B cell (primary cell): ENCODE data around the gene TRABD2B. TPM values are rescaled to one million over a fixed set of nuclear protein-coding genes. Genes with fewer than 3 reads are reported as not detected.

Experiments
- ATAC-seq: fragments of 200-7000 bp; cut with Tn5 transposase; one replicate; pipeline ENCODE4 v1.10.0; 2021; ENCODE audit warnings: low read depth, mild to moderate bottlenecking, moderate number of reproducible peaks, moderate library complexity
- CTCF ChIA-PET: fragments of 350-600 bp; sonication (Branson Sonifier 250); formaldehyde crosslinking; loops from one replicate; lab custom pipeline; 2021; ENCODE audit warnings: antibody characterized with exemption, inconsistent platforms; lab: Charles Lee
- POLR2A ChIA-PET: fragments of 350-600 bp; sonication (Branson Sonifier 250); formaldehyde crosslinking; loops from one replicate; lab custom pipeline; 2021; ENCODE audit warnings: antibody characterized with exemption; lab: Charles Lee
- DNase-seq: peaks from one replicate; pipeline ENCODE4 v3.0.0; 2013
- H2AFZ ChIP-seq: 2 replicates; pipeline ENCODE4 v1.6.1; 2012; ENCODE audit warnings: mild to moderate bottlenecking, low read depth, low read length; ENCODE audit not compliant: insufficient read depth, poor library complexity, severe bottlenecking
- H3K27ac ChIP-seq, 2 donors: 1 replicate in 1 of 2; 2 replicates in 1 of 2; pipeline ENCODE4 v1.5.1; 2012 to 2013; ENCODE audit warnings: low read length in 2 of 2, mild to moderate bottlenecking in 2 of 2, moderate library complexity in 1 of 2
- H3K27me3 ChIP-seq, 4 experiments: fragments of 200-600 bp in 1 of 4; sonication (generic) in 1 of 4; replicated peaks in 1 of 4; 1 replicate in 2 of 4; 2 replicates in 2 of 4; pipeline versions ENCODE4 v1.6.1 to v1.7.0; 2013 to 2016; ENCODE audit warnings: low read length in 3 of 4, mild to moderate bottlenecking in 2 of 4, mixed read lengths in 1 of 4, moderate library complexity in 1 of 4; ENCODE audit not compliant: insufficient read depth in 4 of 4, control insufficient read depth in 3 of 4; ENCODE audit errors: control extremely low read depth in 1 of 4
- H3K36me3 ChIP-seq, 2 experiments: replicated peaks in 1 of 2; 1 replicate in 1 of 2; 2 replicates in 1 of 2; pipeline versions ENCODE4 v1.6.1 to v1.7.1; 2013; ENCODE audit warnings: low read length in 1 of 2; ENCODE audit not compliant: insufficient read depth in 2 of 2, control insufficient read depth in 1 of 2; ENCODE audit errors: control extremely low read depth in 1 of 2, extremely low read depth in 1 of 2
- H3K4me1 ChIP-seq, 2 donors: fragments of 200-600 bp in 1 of 2; sonication (generic) in 1 of 2; 1 replicate in 1 of 2; 2 replicates in 1 of 2; pipeline versions ENCODE4 v1.5.1 to v1.6.1; 2013 to 2017; ENCODE audit warnings: low read length in 2 of 2; ENCODE audit not compliant: control insufficient read depth in 2 of 2, insufficient read depth in 2 of 2
- H3K4me2 ChIP-seq: replicated peaks from 2 replicates; pipeline ENCODE3; 2012; ENCODE audit warnings: mild to moderate bottlenecking, low read depth, low read length; ENCODE audit not compliant: poor library complexity, severe bottlenecking
- H3K4me3 ChIP-seq, 5 experiments: fragments of 200-600 bp in 1 of 5; sonication (generic) in 1 of 5; 1 replicate in 3 of 5; 2 replicates in 2 of 5; pipeline versions ENCODE4 v1.5.1 to v1.7.0; 2011 to 2016; ENCODE audit warnings: low read length in 4 of 5, mild to moderate bottlenecking in 4 of 5, low read depth in 2 of 5, control low read depth in 1 of 5, moderate library complexity in 1 of 5; ENCODE audit not compliant: insufficient read depth in 1 of 5; ENCODE audit errors: control extremely low read depth in 1 of 5, extremely low read depth in 1 of 5
- H3K79me2 ChIP-seq: fragments of 200-600 bp; sonication (generic); one replicate; pipeline ENCODE4 v1.6.0; 2016; ENCODE audit warnings: low read length; ENCODE audit not compliant: control insufficient read depth, insufficient read depth
- H3K9ac ChIP-seq: fragments of 200-600 bp; sonication (generic); 2 replicates; pipeline ENCODE4 v1.6.1; 2017; ENCODE audit warnings: mild to moderate bottlenecking, low read length, moderate library complexity
- H3K9me3 ChIP-seq, 3 donors: one replicate each; pipeline versions ENCODE4 v1.6.1 to v1.7.1; 2013; ENCODE audit warnings: low read length in 2 of 3; ENCODE audit not compliant: control insufficient read depth in 2 of 3, insufficient read depth in 1 of 3; ENCODE audit errors: control extremely low read depth in 1 of 3
- H4K20me1 ChIP-seq: 2 replicates; pipeline ENCODE4 v1.6.0; 2012; ENCODE audit warnings: mild to moderate bottlenecking, low read length; ENCODE audit not compliant: insufficient read depth, control insufficient read depth, poor library complexity, severe bottlenecking
- H3K27ac Mint-ChIP-seq: one replicate; pipeline ENCODE4 v1.8.0; 2021; ENCODE audit warnings: mixed read lengths
- H3K27me3 Mint-ChIP-seq: one replicate; pipeline ENCODE4 v1.8.0; 2021; ENCODE audit warnings: mixed read lengths
- H3K4me1 Mint-ChIP-seq: one replicate; pipeline ENCODE4 v1.8.0; 2021; ENCODE audit warnings: mixed read lengths
- H3K4me3 Mint-ChIP-seq: one replicate; pipeline ENCODE4 v1.8.0; 2021; ENCODE audit warnings: mixed read lengths
- H3K9me3 Mint-ChIP-seq: one replicate; pipeline ENCODE4 v1.8.0; 2022; ENCODE audit warnings: mixed read lengths; ENCODE audit not compliant: insufficient read depth
- CTCF ChIP-seq: fragments of 200-600 bp; IDR thresholded peaks from one replicate; pipeline ENCODE4 v1.8.0; 2022; ENCODE audit warnings: antibody characterized with exemption, mild to moderate bottlenecking
- EZH2 ChIP-seq: IDR thresholded peaks from 2 replicates; pipeline ENCODE4 v1.6.1; 2012; ENCODE audit warnings: borderline replicate concordance, low read depth, mild to moderate bottlenecking, moderate library complexity, low read length; ENCODE audit not compliant: insufficient read depth, poor library complexity, severe bottlenecking
- WGBS: methylation state at CpG from one replicate; pipeline ENCODE4 v1.1.5; 2013; ENCODE audit warnings: missing lambda C conversion rate; ENCODE audit not compliant: insufficient coverage; 5-methylcytosine and 5-hydroxymethylcytosine counted together
- intact Hi-C: fragments of 100-400 bp; cut with micrococcal nuclease; formaldehyde crosslinking; loops from one replicate; pipeline ENCODE4 v1.10.0; 2022
- polyA plus RNA-seq: library from polyadenylated mRNA; depleted of rRNA; stranded (reverse); fragments of >200 nt; gene quantifications from 2 replicates; pipeline ENCODE4 v1.2.3, GENCODE V29; 2012
- total RNA-seq, 2 donors: library from RNA; stranded (reverse); fragments of 120-200 nt in 1 of 2; gene quantifications; 1 replicate in 1 of 2; 2 replicates in 1 of 2; pipeline versions ENCODE4 v1.2.3 to v1.2.4, GENCODE V29; 2013 to 2022

The TRABD2B gene
- total and polyA plus RNA-seq, 2 donors (not counting 1 experiment from before 2014, with no cell fraction given) = not detected

DNA sequence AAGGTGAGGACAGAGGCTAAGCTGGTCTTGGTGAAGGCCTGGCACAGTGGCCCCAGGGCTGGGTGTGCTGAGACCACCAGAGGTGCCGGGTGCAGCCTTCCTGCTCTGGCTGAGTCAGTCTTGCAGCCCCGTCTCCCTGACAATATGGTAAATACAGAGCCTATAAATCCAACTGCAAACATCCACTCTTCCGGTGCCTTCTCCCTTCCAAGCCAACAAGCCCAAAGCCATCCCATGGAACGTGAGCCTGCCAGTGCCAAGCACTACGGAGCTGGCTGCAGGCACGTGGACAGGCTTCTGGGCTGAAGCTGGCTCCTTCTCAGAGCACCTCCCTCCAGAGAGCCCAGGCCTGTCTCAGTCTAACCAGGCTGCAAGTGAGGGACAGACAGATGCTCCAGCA lies 70.0 kb downstream of the TRABD2B start:
- no peaks in the 10 kb centered on the region for H3K36me3 ChIP-seq
- no peaks in the 10 kb centered on the region for H3K79me2 ChIP-seq
- peaks cover 0 to 7% (median 0%) of the 10 kb centered on the region in 3 donors for H3K9me3 ChIP-seq
- 86% methylated on average over 6 of the region's 6 CpGs for WGBS
- intact Hi-C loops = no loop called here
- H3K27ac Mint-ChIP-seq = no peak overlapping the region
- H3K4me1 Mint-ChIP-seq = no peaks in the 10 kb centered on the region
- H3K27ac ChIP-seq = no peak overlapping the region
- no peak overlapping the region for H2AFZ ChIP-seq
- ChIA-PET POLR2A (no interaction called here), CTCF (no interaction called here)
- H3K4me3 ChIP-seq = no peak overlapping the region
- DNase-seq (no peak), ATAC-seq (no peak)
- no peaks in the 10 kb centered on the region for H3K9me3 Mint-ChIP-seq
- peaks cover 35% of the 10 kb centered on the region for H3K27me3 Mint-ChIP-seq
- no peak for TF ChIP-seq CTCF
- peaks cover 0 to 13% (median 2%) of the 10 kb centered on the region in 4 experiments for H3K27me3 ChIP-seq
- no peak overlapping the region for H3K9ac ChIP-seq
- H3K4me1 ChIP-seq = no peaks in the 10 kb centered on the region
- no peak overlapping the region for H3K4me2 ChIP-seq
- H4K20me1 ChIP-seq = no peaks in the 10 kb centered on the region
- no peak overlapping the region for H3K4me3 Mint-ChIP-seq

DNA sequence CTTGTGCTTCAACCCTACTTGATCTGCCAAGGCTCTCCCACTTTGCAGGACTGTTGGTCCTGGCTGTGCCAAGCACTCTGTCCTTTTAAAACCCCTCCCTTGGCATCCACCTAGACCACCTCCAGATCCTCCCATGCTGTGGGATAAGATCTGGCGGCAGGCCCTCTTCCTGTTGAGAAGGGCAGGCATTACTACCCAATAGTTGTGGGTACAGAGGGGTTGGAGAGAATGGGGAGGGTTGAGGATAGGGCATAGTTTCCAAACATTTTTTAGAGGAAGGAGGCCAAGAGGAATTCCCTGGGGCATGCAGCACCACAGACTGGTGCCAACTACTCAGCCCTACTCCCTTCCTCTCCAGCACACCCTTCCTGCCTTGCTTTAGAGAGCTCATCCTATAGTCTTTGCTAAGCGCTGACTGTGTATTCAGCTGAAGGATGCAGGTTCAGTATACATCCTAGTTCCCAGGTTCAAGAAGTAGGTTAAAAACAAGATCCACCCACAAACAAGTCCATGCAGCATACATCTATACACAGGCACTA lies 70.7 kb downstream of the TRABD2B start:
- Histone ChIP-seq H4K20me1 (no peaks in the 10 kb centered on the region), H3K4me2 (no peak overlapping the region), H3K4me3 (no peak overlapping the region), H3K4me1 (no peaks in the 10 kb centered on the region), H3K27ac (no peak overlapping the region), H3K79me2 (no peaks in the 10 kb centered on the region), H3K9me3 (peaks cover 0 to 7% (median 0%) of the 10 kb centered on the region in 3 donors), H3K27me3 (peaks cover 0 to 13% (median 2%) of the 10 kb centered on the region in 4 experiments), H3K9ac (no peak overlapping the region), H2AFZ (no peak overlapping the region), H3K36me3 (no peaks in the 10 kb centered on the region)
- Mint-ChIP-seq H3K4me3 (no peak overlapping the region), H3K9me3 (no peaks in the 10 kb centered on the region), H3K27ac (no peak overlapping the region), H3K4me1 (no peaks in the 10 kb centered on the region), H3K27me3 (peaks cover 35% of the 10 kb centered on the region)
- no peak for TF ChIP-seq EZH2
- no peak for TF ChIP-seq CTCF
- ChIA-PET CTCF (no interaction called here), POLR2A (no interaction called here)
- intact Hi-C loops = no loop called here
- ATAC-seq (no peak), DNase-seq (no peak)
- WGBS = no CpG with 5 or more reads among the region's 2 CpGs
